Left hindlimb (tissue), 1 donor: Measurements from ENCODE around the gene STPG4.
A peak's percentile ranks its signal among the peaks of the same experiment; 100 is the strongest.

Experiments used
- DNase-seq: peaks from one replicate; pipeline ENCODE4 v3.0.0-alpha.2; 2018

The STPG4 gene

GRCh38 chr2:47086054-47086471, 69.0 kb downstream of the STPG4 start:
- no peak for DNase-seq

- no peak for DNase-seq
These were observed 71.0 kb downstream of the STPG4 start for GRCh38 chr2:47083886-47084687.

DNA sequence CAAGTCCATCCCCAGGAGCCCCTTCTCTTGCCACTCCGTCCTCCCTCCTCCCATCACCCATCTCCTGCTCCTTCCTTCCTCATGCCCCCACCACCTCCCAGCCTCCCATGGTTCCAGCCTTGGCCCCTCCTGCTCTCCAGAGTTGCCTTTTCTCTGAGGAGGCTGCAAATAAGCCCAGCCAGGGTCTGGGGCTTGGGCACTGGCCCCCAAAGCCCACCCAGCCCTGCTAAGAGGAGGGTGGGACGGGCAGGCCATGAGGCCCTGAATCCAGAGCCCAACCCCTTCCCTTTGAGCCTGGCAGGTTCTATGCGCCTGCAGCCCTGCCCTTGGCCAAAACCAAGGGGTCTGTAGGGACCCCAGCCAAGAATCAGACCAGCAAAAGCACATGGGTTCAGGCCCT, 71.6 kb downstream of the STPG4 start:
- no peak for DNase-seq

GRCh38 chr2:47083005-47083404, 72.1 kb downstream of the STPG4 start:
- DNase-seq, result no peak

DNA sequence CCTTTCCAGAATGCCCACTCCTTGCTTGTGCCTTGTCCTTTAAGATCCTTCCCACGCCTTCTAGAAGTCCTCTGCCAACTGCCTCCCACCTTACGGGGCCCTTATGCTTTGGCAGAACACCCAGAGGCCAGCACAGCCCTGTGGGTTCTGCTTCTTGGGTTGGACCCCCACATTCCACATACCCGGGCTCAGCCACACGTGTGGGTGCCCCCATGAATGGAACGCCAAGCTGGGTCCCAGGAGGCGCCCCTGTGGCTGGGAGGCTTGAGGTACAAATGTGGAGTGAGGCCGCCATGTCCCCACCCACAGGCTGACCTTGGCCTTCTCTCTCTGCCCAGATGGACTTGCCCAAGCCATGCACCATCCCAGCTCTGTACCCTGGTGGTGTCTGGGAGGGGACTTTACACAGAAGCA, 74.2 kb downstream of the STPG4 start:
- DNase-seq, result no peak

DNA sequence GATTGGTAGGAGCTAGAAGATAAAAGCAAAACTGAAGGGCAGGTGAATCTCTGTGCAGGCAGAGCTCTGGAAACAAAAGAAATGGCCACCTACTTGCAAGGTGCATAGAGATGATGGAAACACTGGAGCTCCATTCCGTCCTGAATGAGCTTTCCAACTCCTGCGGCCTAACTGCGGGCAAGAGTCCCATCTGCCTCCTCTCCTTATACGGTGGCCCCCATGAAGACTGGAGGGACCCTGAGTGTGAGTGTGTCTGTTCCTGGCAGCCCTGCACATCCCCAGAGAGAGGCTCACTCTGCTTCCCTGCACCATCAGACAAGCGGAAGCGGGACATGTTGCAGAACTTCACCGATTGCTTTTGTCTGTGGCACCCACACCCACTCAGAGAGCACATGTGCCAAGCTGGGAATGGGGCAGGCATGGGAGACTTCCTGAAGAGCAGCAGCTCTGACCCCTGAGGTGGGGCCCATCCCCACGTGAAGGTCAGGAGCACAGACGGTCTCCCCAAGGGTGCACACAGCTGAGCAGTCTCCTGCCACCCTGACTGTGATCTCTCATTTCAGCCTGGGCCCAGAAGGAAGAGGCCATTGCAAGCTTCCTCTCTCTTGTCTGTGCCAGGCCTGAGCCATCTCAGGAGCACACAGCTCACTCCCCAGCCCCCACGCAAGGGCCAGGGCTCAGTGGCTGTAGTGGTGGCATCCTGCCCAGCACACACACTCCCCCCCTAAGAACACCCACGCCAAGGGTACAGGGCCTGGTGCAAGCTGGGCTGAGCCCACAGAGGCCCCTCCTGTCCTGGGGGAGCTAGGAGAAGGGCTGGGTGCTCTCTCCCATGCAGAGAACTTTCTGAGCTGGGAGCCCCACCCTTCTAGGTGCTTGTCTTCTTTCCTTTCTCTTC, 75.3 kb downstream of the STPG4 start:
- no peak for DNase-seq

DNA sequence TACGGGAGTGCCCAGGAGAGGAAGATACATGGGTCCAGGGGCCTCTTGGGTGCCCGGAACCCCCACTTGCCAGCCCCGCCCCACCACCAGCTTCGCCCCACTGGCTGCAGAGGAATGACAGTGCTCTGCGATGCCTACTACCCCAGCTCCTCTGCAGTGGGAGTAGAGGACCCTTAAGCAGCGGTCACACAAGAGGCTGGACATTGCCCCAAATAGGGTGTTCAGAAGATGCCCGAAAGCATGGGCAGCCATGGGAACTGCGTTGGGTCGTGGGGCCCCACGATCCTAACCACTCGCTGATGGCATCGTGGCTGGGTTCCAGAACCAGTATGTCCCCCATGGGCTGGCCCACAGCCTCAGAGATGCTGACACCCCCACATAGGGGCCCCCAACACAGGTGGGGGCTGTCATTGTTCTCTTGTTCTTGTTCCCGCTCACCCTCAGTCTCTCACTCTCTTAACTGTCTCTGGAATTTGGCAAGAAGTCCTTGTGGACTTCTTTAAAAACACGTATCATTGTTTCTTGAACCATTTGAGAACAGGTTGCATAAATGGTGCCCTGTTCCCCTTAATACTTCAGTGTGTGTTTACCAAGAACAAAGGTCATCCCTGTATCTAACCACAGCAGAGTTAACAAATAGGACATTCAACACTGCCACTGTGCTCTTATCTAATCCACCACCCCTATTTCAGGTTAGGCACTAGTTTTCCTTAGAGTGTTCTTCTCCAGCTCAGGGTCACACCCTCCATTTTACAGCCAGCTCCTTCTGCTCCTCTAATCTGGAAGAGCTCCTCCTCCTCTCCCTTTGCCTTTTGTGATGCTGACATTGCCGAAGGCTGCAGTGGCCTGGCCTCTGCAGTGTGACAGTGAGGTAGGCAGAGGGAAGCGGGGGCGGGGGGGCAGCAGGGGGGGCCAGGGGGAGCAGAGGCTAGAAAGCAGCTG, 76.3 kb downstream of the STPG4 start:
- DNase-seq, result no peak

- DNase-seq, result no peak
These were observed 77.5 kb downstream of the STPG4 start for GRCh38 chr2:47077442-47078117.

DNA sequence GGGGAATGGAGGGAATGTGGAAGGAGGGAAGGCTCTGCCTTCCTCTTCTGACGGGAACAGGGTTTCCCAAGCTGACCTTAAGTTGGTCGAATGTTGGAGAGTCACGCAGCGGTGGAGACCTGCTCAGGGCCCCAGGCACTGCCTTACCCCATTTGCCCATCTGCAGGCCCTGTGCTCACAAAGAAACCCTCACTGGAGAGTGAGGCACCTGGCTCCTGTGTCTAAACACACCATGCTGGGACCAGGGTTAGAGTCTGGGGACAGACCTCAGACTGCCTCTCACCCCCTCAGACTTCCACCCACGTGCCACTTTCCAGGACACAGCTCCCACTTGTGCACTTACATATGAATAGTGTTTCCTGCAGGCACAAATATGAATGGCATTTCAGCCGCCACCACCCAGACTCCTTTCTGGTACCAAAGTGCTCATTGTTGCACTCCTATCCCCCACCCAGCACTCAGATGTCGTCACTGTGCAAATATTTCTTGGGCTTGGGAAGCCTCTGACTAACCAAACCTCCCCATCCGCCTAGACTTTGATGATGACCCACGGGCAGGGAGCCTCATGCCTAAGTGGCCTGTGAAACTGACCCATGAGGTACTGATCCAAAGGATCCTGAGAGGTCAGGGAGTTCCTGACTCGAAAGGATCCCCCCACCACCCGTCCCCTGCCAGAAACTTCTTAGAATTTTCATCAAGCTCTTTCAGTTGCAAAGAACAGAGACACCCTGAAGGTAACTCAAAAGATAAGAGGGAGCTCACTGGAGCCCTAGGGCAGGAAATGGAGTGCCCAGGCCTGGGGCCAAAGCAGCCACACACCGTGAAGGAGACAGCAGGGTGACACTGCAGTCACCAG, 78.3 kb downstream of the STPG4 start:
- no peak for DNase-seq

DNA sequence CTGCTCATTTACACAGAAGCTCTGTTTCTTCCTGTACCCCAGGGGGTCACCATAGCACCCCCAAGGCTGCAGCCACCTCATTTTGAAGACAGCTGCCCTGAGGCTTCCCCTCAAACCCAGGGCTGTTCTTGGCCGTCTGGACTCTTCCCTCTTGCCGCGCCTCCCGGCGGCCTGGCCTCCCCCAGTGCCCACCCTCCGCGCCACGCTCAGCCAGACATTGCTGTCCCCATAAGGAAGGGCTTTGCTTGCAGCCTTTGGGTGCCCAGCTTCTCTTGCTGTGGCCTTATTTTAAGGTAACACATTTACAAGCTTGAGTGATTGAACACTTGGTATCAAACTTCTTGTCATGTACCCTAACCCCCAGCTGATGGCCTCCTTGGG, 79.0 kb downstream of the STPG4 start:
- no peak for DNase-seq

DNA sequence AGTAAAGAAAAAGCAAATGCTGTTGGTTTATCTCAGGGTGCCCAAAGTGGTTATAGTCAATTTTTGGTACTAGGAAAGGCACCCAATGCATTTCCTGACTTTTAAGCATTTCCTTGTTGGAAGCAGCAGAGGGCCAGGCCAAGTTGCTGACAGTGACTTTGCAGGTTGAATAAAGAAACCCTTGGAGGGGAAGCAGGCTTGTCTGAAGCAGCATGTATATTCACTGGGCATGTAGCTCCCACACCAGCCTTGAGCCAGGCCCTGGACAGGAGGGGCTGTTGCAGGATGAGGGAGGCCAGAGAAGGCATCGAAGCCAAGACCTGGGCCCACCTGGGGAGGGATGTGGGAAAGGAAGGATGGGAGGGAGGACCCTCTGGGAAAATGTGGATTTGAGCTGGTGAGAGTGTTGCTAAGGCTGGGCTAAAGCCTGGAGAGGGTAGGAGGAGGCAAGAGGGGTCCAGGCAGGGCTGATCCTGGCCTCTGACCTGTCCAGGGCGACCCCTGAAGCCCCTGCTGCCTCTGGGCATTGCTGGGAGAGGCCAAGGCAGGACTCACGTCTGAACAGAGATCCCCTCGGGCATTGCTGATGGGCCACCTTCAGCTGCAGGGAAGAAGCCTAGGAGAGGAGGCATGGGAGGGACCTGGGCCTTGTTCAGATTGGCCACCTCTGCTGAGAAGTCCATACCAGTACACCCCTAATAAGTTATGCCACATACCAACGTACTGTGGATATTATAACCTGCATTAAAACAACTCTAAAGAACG, 79.6 kb downstream of the STPG4 start:
- DNase-seq, result no peak

DNA sequence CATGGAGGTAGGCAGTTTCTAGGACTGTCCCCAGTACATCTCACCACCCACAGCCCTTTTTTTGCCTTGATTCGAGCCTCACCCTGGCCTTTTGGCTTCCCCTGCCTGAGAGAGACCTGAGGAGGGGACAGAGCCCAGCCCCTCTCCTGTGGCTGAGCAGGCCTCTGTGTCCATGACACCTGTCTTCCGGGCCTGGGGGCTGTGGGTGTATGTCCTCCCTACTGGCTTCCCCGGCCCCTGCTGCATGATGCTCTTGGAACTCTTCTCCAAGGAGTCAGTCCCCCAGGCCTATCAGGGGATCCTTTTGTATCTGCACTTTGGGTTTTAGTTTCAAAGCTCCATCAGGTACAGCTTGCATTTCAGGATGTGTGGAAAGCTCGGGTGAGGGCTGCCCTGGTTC, 80.4 kb downstream of the STPG4 start:
- DNase-seq, result no peak

- no peak for DNase-seq
These were observed 81.5 kb downstream of the STPG4 start for GRCh38 chr2:47073641-47074040.

DNA sequence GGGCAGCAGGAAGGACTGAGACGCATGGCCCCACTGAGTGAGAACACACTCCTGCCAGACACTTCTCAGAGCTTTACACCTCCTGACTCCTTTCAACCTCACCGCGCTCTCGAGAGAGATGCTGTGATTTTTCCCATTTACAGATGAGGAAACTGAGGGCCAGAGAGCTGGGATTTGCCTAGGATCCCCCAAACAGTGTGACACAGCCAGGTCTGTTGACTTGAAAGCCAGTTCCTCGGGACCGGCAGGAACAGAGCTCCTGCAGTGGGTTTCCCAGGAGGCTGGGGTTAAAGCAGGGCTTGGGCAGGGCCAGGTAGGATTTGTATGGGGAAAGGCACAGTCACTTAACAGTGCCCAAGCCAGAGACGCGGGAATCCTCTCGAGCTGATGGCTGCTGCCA, 81.9 kb downstream of the STPG4 start:
- no peak for DNase-seq

GRCh38 chr2:47072728-47073191, 82.3 kb downstream of the STPG4 start:
- no peak for DNase-seq

DNA sequence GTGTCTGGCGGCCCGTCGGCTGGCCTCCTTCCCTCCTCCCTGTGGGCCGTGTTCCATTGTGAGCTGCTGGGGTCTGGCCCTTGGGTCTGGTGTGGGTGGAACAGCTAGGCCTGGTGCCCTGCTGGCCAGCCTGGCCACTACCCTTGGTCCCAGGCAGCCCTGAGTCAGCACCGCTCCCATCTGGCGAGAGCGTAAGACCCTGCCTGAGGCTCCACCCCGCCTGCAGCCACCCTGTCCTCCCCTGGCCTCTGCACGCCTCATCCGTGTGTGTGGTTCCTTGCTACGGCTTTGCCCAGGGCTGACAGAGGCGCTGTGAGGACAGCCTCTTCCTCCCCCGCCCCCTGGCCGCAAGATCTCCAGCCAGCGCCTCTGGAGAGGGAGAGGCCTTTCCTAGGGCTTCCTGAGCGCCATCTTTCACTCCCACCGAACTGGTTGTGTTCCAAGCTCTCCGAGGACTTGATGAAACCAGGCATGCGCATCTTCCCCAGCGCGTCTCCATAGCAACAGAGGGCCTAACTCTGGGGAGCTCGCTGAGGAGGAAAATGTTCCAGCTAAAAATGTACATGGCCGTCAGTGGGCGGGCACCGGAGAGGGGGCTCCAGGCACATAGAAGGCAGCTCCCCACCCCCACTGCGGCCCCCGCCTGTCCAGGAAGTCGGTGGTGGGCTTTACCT, 83.0 kb downstream of the STPG4 start:
- peak; percentile 85 for DNase-seq

DNA sequence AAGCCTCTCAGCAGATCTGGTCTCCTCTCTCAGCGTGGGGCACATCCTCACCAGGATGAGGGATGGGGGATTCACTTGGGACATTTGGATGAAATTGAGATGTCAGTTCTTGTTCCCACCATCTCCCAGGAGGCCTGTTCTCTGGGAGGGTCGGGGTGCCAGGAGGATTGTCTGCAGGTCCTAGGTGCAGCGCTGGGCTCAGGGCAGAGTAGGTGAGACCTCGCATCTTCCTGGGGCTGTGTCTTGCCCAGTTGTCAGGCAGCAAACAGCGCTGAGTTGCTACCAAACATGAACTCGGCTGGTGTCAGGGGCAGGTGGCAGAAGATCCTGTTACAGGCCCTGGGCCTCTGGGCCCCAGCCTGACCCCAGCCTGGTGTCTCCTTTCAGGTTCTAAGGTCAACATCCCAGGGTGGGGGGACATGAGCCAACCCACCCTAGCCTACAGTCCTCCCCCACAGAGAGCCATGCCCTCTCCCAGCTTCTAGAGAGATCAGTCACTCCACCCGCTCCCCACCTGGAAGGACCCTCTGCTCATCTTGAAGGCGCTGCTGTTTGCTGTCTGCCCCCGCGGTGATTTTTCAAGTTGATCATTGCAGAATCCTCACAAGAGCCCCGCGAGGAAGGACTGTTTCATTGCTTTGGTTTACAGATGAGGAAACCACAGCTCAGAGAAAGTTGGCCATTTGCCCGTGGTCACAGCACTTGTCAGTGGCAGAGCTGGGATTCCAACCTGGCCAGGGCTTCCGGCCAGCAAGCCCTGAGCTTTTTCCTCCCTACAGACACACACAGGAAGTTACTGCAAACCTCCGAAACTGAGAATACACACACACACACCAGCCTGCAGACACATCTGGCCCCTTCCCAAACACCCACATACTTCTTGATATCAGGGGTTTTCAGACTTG, 83.9 kb downstream of the STPG4 start:
- peak; percentile 73 for DNase-seq

GRCh38 chr2:47070155-47070919, 84.8 kb downstream of the STPG4 start:
- no peak for DNase-seq
